HepG2 (cell line): ENCODE results near the gene PATL1. TPM values are rescaled to one million over a fixed set of nuclear protein-coding genes. Genes with fewer than 3 reads are reported as not detected.

Source experiments
- AKAP8 ChIP-seq: sonication (generic); formaldehyde crosslinking; IDR thresholded peaks from 2 replicates; pipeline ENCODE4 v1.5.1; 2020; ENCODE audit warnings: mild to moderate bottlenecking, missing genetic modification reagents
- BRD4 ChIP-seq: sonication (generic); formaldehyde crosslinking; IDR thresholded peaks from 2 replicates; pipeline ENCODE4 v1.4.0; 2020; ENCODE audit warnings: missing genetic modification reagents
- CEBPG ChIP-seq: IDR thresholded peaks from 2 replicates; pipeline ENCODE4 v1.6.1; 2016
- CHD2 ChIP-seq: IDR thresholded peaks from 2 replicates; pipeline ENCODE4 v1.6.1; 2011; ENCODE audit warnings: low read depth, low read length, improper control_type of control experiment
- DMAP1 ChIP-seq: IDR thresholded peaks from 2 replicates; pipeline ENCODE4 v1.6.1; 2016
- GABPA ChIP-seq, 2 experiments: IDR thresholded peaks; 2 replicates each; pipeline ENCODE4 v1.6.1; 2011 to 2016; ENCODE audit warnings: low read depth in 2 of 2, low read length in 1 of 2, missing biosample characterization in 1 of 2, missing genetic modification characterization in 1 of 2
- GABPB1 ChIP-seq: IDR thresholded peaks from 2 replicates; pipeline ENCODE4 v1.6.1; 2016; ENCODE audit warnings: mild to moderate bottlenecking, missing genetic modification reagents, moderate library complexity, missing compliant biosample characterization
- GATAD2A ChIP-seq: IDR thresholded peaks from 2 replicates; pipeline ENCODE4 v1.6.1; 2016
- KLF11 ChIP-seq: IDR thresholded peaks from 2 replicates; pipeline ENCODE4 v1.6.1; 2016; ENCODE audit warnings: missing compliant biosample characterization
- MAFF ChIP-seq: IDR thresholded peaks from 2 replicates; pipeline ENCODE4 v1.6.1; 2011; ENCODE audit warnings: low read depth, low read length, improper control_type of control experiment
- NFKB2 ChIP-seq: sonication (generic); formaldehyde crosslinking; IDR thresholded peaks from 2 replicates; pipeline ENCODE4 v1.4.0; 2020; ENCODE audit warnings: missing genetic modification reagents, borderline replicate concordance
- NR2C2 ChIP-seq: sonication (generic); formaldehyde crosslinking; IDR thresholded peaks from 2 replicates; pipeline ENCODE4 v1.4.0; 2020; ENCODE audit warnings: missing genetic modification reagents, mild to moderate bottlenecking, moderate library complexity, borderline replicate concordance
- PAXIP1 ChIP-seq: sonication (generic); formaldehyde crosslinking; conservative IDR thresholded peaks from 2 replicates; pipeline ENCODE4 v1.4.0; 2020; ENCODE audit warnings: mild to moderate bottlenecking, missing genetic modification reagents, moderate library complexity
- SAP130 ChIP-seq: IDR thresholded peaks from 2 replicates; pipeline ENCODE4 v1.6.1; 2016; ENCODE audit warnings: low read depth
- THAP11 ChIP-seq: IDR thresholded peaks from 2 replicates; pipeline ENCODE4 v1.6.1; 2016; ENCODE audit warnings: missing biosample characterization, missing genetic modification reagents
- ZBTB21 ChIP-seq: sonication (generic); formaldehyde crosslinking; IDR thresholded peaks from 2 replicates; pipeline ENCODE4 v1.4.0; 2020; ENCODE audit warnings: missing genetic modification reagents
- ZNF343 ChIP-seq: sonication (generic); formaldehyde crosslinking; IDR thresholded peaks from 2 replicates; pipeline ENCODE4 v1.4.0; 2020; ENCODE audit warnings: mild to moderate bottlenecking, missing genetic modification reagents
- ZNF496 ChIP-seq: sonication (generic); formaldehyde crosslinking; IDR thresholded peaks from 2 replicates; pipeline ENCODE4 v1.8.1; 2023; ENCODE audit warnings: mild to moderate bottlenecking, moderate library complexity, missing genetic modification reagents; ENCODE audit not compliant: insufficient replicate concordance
- ZNF572 ChIP-seq: sonication (generic); formaldehyde crosslinking; IDR thresholded peaks from 2 replicates; pipeline ENCODE4 v1.5.1; 2020; ENCODE audit warnings: mild to moderate bottlenecking, missing genetic modification reagents
- ZNF577 ChIP-seq: sonication (generic); formaldehyde crosslinking; IDR thresholded peaks from 2 replicates; pipeline ENCODE4 v1.4.0; 2020; ENCODE audit warnings: mild to moderate bottlenecking, low read depth, missing genetic modification reagents, borderline replicate concordance
- ZNF629 ChIP-seq: sonication (generic); formaldehyde crosslinking; conservative IDR thresholded peaks from 2 replicates; pipeline ENCODE4 v1.5.0; 2020; ENCODE audit warnings: missing genetic modification reagents
- polyA plus RNA-seq, 8 experiments: library from polyadenylated mRNA; depleted of rRNA in 3 of 8; stranded (reverse) in 7 of 8; unstranded in 1 of 8; fragments of >200 nt; fragmentation: Illumina TruSeq in 4 of 8; extraction: Trizol in 4 of 8; gene quantifications; 2 replicates each; pipeline versions ENCODE4 v1.2.1 to v1.2.3, GENCODE V29; 2011 to 2016; ENCODE audit warnings: low read depth in 4 of 8, missing spikeins in 1 of 8, mixed read lengths in 1 of 8; ENCODE audit not compliant: insufficient read depth in 1 of 8
- total RNA-seq, 5 experiments: library from RNA; depleted of rRNA; stranded (reverse); fragments of >200 nt; fragmentation: Illumina TruSeq; extraction: Trizol; gene quantifications; 2 replicates each; pipeline ENCODE4 v1.2.3, GENCODE V29; 2016; ENCODE audit warnings: low read depth in 1 of 5
- TF ChIP-seq, protein P1 (sequence below): sonication (generic); formaldehyde crosslinking; IDR thresholded peaks from 2 replicates; pipeline ENCODE4 v1.5.0; 2020; ENCODE audit warnings: mild to moderate bottlenecking, missing genetic modification reagents
- TF ChIP-seq, protein P2 (sequence below): IDR thresholded peaks from 2 replicates; pipeline ENCODE4 v1.6.1; 2016; ENCODE audit warnings: low read depth, control low read depth

The PATL1 gene
- total and polyA plus RNA-seq, 2 of the 13 experiments (the other 11 are each of a cell fraction or from before 2014, with no cell fraction given): 12.9 to 26.8 TPM

DNA sequence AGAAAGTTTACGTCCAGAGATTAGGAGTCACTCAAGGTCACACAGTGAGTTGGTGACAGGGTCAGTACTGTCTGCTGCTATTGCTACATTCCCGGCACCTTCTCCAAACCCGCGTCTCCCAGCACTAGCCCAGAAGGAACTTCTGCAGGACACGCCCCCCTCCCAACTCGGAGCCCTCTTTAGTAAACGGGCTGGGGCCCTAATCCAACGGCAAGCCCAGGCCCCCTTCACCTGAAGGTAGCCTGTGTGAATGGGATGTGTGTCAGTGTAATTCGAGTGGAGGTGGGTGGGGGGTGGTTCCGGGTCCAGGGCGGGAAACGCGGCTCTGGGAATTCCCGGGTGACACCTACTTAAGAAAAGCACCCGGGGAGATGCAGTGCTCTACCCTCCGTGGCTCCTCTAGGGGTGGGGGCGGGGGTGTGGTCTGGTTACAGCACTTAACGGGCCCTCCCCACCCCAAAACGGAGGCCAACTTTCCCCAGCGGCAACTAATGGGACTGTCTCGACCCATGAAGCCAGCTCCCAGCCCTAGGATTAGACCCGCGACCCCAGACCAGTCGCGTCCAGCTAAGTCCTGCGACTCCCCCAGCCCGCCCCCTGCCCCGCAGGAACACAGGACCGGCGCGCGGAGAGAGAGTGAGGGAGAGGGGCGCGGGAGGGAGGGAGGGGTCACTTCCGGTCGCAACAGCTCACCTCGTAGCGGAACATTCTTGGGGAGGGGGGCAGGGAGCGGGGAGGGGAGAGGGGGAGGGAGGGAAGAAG is 468 bp downstream of the PATL1 start (continued):
- TF ChIP-seq, protein P1, sequence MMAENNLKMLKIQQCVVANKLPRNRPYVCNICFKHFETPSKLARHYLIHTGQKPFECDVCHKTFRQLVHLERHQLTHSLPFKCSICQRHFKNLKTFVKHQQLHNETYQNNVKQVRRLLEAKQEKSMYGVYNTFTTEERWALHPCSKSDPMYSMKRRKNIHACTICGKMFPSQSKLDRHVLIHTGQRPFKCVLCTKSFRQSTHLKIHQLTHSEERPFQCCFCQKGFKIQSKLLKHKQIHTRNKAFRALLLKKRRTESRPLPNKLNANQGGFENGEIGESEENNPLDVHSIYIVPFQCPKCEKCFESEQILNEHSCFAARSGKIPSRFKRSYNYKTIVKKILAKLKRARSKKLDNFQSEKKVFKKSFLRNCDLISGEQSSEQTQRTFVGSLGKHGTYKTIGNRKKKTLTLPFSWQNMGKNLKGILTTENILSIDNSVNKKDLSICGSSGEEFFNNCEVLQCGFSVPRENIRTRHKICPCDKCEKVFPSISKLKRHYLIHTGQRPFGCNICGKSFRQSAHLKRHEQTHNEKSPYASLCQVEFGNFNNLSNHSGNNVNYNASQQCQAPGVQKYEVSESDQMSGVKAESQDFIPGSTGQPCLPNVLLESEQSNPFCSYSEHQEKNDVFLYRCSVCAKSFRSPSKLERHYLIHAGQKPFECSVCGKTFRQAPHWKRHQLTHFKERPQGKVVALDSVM (CRISPR knock-in tag): peak; percentile 13; the same call in 1 of the 2 replicates
- peak; percentile 65 for TF ChIP-seq SAP130 (CRISPR knock-in tag)
- TF ChIP-seq DMAP1 (CRISPR knock-in tag): peak; percentile 33; the same call in 1 of the 2 replicates
- no peak for TF ChIP-seq BRD4
- TF ChIP-seq CEBPG (CRISPR knock-in tag): peak; percentile 66
- TF ChIP-seq ZBTB21 (CRISPR knock-in tag): no peak
- TF ChIP-seq PAXIP1 (CRISPR knock-in tag): 0 out of 2 replicates have a peak, but pooled peaks have one; percentile 29
- TF ChIP-seq NR2C2 (CRISPR knock-in tag): peak; percentile 2
- 0 out of 2 replicates have a peak, but pooled peaks have one; percentile 11 for TF ChIP-seq GATAD2A (CRISPR knock-in tag)
- no peak for TF ChIP-seq ZNF572 (CRISPR knock-in tag)
- no peak for TF ChIP-seq MAFF
- TF ChIP-seq CHD2: no peak
- TF ChIP-seq KLF11 (CRISPR knock-in tag): no peak
- TF ChIP-seq GABPA (IDR thresholded peaks at IDR 0.05; ENCODE audit: low read depth, low read length): peak; percentile 38
- TF ChIP-seq GABPA (CRISPR knock-in tag; IDR thresholded peaks at IDR 0.05; ENCODE audit: low read depth): peak; percentile 81
- TF ChIP-seq NFKB2 (CRISPR knock-in tag): no peak
- peak; percentile 80 for TF ChIP-seq GABPB1 (CRISPR knock-in tag)
- no peak for TF ChIP-seq AKAP8
- TF ChIP-seq ZNF496 (CRISPR knock-in tag): no peak
- 0 out of 2 replicates have a peak, but pooled peaks have one; percentile 8 for TF ChIP-seq THAP11 (CRISPR knock-in tag)
- TF ChIP-seq ZNF577: no peak
- no peak for TF ChIP-seq ZNF343 (CRISPR knock-in tag)
- no peak for TF ChIP-seq ZNF629 (CRISPR knock-in tag)
- TF ChIP-seq, protein P2, sequence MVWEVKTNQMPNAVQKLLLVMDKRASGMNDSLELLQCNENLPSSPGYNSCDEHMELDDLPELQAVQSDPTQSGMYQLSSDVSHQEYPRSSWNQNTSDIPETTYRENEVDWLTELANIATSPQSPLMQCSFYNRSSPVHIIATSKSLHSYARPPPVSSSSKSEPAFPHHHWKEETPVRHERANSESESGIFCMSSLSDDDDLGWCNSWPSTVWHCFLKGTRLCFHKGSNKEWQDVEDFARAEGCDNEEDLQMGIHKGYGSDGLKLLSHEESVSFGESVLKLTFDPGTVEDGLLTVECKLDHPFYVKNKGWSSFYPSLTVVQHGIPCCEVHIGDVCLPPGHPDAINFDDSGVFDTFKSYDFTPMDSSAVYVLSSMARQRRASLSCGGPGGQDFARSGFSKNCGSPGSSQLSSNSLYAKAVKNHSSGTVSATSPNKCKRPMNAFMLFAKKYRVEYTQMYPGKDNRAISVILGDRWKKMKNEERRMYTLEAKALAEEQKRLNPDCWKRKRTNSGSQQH (CRISPR knock-in tag): peak; percentile 52; the same call in 1 of the 2 replicates
